RWPE2 (cell line): ENCODE results near the gene ARL15.

ENCODE experiments used
- ATAC-seq: fragments of 200-7000 bp; cut with Tn5 transposase; 3 replicates; pipeline ENCODE4 v1.9.1; 2021; ENCODE audit warnings: low read depth
- DNase-seq: peaks from one replicate; pipeline ENCODE4 v3.0.0-alpha.2; 2020; ENCODE audit warnings: low spot score
- H3K27ac ChIP-seq: fragments of 450-650 bp; 2 replicates; pipeline ENCODE4 v1.5.1; 2017; ENCODE audit warnings: mild to moderate bottlenecking; ENCODE audit not compliant: poor library complexity, severe bottlenecking
- H3K27me3 ChIP-seq: fragments of 250-450 bp; sonication (Bioruptor Pico); 2 replicates; pipeline ENCODE4 v1.5.1; 2021; ENCODE audit warnings: mild to moderate bottlenecking, moderate library complexity; ENCODE audit not compliant: insufficient read depth, poor library complexity, severe bottlenecking
- H3K36me3 ChIP-seq: fragments of 250-450 bp; sonication (Bioruptor Pico); 2 replicates; pipeline ENCODE4 v1.5.1; 2020; ENCODE audit warnings: low read depth, mild to moderate bottlenecking, moderate library complexity
- H3K4me1 ChIP-seq: fragments of 250-450 bp; sonication (Bioruptor Pico); 2 replicates; pipeline ENCODE4 v1.5.1; 2021; ENCODE audit warnings: mild to moderate bottlenecking, moderate library complexity; ENCODE audit not compliant: insufficient read depth, poor library complexity, severe bottlenecking
- H3K4me3 ChIP-seq: fragments of 250-450 bp; sonication (Bioruptor Pico); 2 replicates; pipeline ENCODE4 v1.5.1; 2021; ENCODE audit warnings: mild to moderate bottlenecking, moderate library complexity; ENCODE audit not compliant: severe bottlenecking
- H3K9me3 ChIP-seq: fragments of 250-450 bp; sonication (Bioruptor Pico); 2 replicates; pipeline ENCODE4 v1.5.1; 2021; ENCODE audit warnings: mild to moderate bottlenecking, moderate library complexity; ENCODE audit not compliant: severe bottlenecking
- CTCF ChIP-seq: fragments of 450-650 bp; IDR thresholded peaks from one replicate; pipeline ENCODE4 v1.5.1; 2017; ENCODE audit warnings: mild to moderate bottlenecking, moderate library complexity; ENCODE audit not compliant: poor library complexity, severe bottlenecking

ARL15 gene

GRCh38 chr5:54220230-54221040, 89.9 kb downstream of the ARL15 start:
- TF ChIP-seq CTCF, result no peak
- Histone ChIP-seq H3K4me3 (no peak overlapping the region), H3K9me3 (no peaks in the 10 kb centered on the region), H3K27me3 (no peaks in the 10 kb centered on the region), H3K27ac (no peak overlapping the region), H3K36me3 (no peaks in the 10 kb centered on the region), H3K4me1 (no peaks in the 10 kb centered on the region)
- DNase-seq (no peak), ATAC-seq (no peak)

- no peaks in the 10 kb centered on the region for H3K36me3 ChIP-seq
- H3K4me3 ChIP-seq, result no peak overlapping the region
- DNase-seq, result no peak
- ATAC-seq, result peak; percentile 93
- H3K4me1 ChIP-seq, result no peaks in the 10 kb centered on the region
- H3K27ac ChIP-seq, result no peak overlapping the region
- peak; percentile 98 for TF ChIP-seq CTCF
- no peaks in the 10 kb centered on the region for H3K9me3 ChIP-seq
- H3K27me3 ChIP-seq, result no peaks in the 10 kb centered on the region
These were observed 92.4 kb downstream of the ARL15 start for GRCh38 chr5:54217826-54218503.

GRCh38 chr5:54215233-54215736, 95.1 kb downstream of the ARL15 start:
- no peaks in the 10 kb centered on the region for H3K4me1 ChIP-seq
- H3K27me3 ChIP-seq, result no peaks in the 10 kb centered on the region
- H3K27ac ChIP-seq, result no peak overlapping the region
- TF ChIP-seq CTCF, result no peak
- ATAC-seq (no peak), DNase-seq (no peak)
- no peaks in the 10 kb centered on the region for H3K9me3 ChIP-seq
- no peaks in the 10 kb centered on the region for H3K36me3 ChIP-seq
- H3K4me3 ChIP-seq, result no peak overlapping the region

GRCh38 chr5:54214722-54215121, 95.7 kb downstream of the ARL15 start:
- DNase-seq (no peak), ATAC-seq (no peak)
- Histone ChIP-seq H3K9me3 (no peaks in the 10 kb centered on the region), H3K27ac (no peak overlapping the region), H3K36me3 (no peaks in the 10 kb centered on the region), H3K4me1 (no peaks in the 10 kb centered on the region), H3K27me3 (no peaks in the 10 kb centered on the region), H3K4me3 (no peak overlapping the region)
- no peak for TF ChIP-seq CTCF
